Stimulated activated CD8-positive, alpha-beta memory T cell treated with anti-CD3 and anti-CD28 coated beads, Interleukin-2, amount 100 ng/mL, for 48 hours (primary cell): ENCODE data around the gene C21orf58.
"Not testable (repeated sequence)": the region's sequence is repeated elsewhere in the genome, so short reads cannot be mapped to it uniquely, and the experiment has no call there.

Experiments
- DNase-seq, 2 donors: peaks; one replicate each; pipeline ENCODE4 v3.0.0-alpha.2; 2020; ENCODE audit warnings: low read depth in 2 of 2

C21orf58 gene

GRCh38 chr21:46323710-46324389, at the start of gene C21orf58, which contains the start of gene PCNT:
Gene C21orf58 (minus strand): TSS chr21:46323870. CDS start chr21:46322738, 1,132 bp downstream.
Gene PCNT (plus strand): TSS chr21:46324156. CDS start chr21:46324229, 73 bp downstream.
- DNase-seq, result peak; percentile 94 to 95

- DNase-seq, result not testable (repeated sequence)
These were observed 49.3 kb upstream of the C21orf58 start for GRCh38 chr21:46372947-46373346.

DNA sequence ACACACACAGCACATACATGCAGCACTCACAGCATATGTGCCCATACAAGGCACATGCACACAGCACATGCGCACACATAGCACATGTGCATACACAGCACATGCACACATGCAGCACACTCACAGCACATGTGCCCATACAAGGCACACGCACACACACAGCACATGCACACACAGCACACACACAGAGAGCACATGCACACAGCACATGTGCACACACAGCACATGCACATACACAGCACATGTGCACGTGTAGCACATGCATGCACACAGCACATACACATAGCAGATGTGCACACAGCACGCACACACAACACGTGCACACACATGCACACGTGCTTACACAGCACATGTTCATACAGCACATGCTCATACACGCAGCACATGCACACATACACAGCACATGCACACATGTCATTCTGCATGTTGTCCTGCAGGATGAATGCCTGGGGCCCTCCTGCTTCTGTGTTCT, 48.4 kb upstream of the C21orf58 start:
- no peak for DNase-seq

DNA sequence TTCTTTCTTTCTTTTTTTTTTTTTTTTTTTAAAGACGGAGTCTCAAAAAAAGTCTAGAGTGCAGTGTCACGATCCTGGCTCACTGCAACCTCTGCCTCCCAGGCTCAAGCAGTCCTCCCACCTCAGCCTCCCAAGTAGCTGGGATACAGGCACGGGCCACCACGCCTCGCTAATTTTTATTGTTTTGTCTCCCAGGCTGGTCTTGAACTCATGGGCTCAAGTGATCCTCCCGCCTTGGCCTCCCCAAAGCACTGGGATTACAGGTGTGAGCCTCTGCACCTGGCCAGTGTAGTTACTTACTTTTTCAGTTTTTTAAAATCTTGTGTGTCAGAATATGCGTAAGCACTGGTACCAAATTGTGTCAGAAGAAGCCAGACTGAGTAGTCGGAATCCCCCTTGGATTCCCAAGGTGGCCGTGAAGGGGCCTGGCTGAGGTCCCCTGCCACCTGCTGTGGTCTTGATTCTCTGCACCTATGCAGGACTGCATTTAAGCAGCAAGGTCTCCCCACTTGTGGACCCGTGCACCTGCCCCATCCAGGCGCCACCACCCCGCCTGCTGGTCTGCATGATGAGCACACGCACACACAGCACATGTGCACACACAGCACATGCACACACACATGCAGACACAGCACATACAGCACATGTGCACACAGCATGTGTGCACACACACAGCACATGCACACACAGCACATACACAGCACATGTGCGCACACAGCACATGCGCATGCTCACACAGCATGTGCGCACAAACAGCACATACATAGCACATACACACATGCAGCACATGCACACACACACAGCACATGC, 47.7 kb upstream of the C21orf58 start:
- no peak for DNase-seq

- DNase-seq, result no peak
These were observed 46.0 kb upstream of the C21orf58 start for GRCh38 chr21:46369520-46370235.

- peak; percentile 10 to 23 for DNase-seq
These were observed 45.0 kb upstream of the C21orf58 start for GRCh38 chr21:46368533-46369285.

DNA sequence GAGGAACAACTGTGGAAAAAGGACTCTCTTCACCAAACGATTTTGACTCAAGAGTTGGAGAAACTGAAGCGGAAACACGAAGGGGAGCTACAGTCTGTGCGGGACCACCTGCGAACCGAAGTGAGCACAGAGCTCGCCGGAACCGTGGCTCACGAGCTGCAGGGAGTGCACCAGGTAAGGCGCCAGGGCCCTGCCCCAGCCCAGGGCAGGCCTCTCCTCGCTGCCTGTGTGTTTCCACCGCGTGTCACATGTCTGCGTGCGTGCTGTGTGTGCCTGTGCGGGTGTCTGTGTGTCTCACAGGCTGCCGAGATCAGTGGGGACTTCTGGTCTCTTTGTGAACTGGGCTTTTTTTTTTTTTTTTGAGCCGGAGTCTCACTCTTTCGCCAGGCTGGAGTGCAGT, 43.3 kb upstream of the C21orf58 start:
- no peak for DNase-seq

- no peak for DNase-seq
These were observed 42.9 kb upstream of the C21orf58 start for GRCh38 chr21:46366561-46366960.

DNA sequence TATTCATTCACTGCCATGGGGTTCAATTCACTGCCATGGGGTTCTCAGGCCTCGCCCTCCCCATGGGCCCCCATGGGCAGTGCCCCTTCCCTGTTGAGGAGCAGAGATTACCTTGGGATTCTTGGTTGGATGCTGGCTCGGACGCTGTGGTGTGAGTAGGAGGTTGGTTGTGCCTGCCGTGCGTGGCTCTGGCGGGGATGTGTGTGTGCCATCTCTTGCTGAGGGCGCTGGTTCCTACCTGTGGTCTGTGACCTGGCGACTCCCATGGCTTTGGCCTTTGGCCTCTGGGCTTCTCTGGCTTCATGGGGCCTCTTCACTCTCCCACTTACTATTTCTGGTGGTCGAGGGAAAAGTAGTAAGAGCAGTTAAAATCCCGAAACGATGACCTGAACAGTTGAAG, 42.4 kb upstream of the C21orf58 start:
- DNase-seq, result no peak

DNA sequence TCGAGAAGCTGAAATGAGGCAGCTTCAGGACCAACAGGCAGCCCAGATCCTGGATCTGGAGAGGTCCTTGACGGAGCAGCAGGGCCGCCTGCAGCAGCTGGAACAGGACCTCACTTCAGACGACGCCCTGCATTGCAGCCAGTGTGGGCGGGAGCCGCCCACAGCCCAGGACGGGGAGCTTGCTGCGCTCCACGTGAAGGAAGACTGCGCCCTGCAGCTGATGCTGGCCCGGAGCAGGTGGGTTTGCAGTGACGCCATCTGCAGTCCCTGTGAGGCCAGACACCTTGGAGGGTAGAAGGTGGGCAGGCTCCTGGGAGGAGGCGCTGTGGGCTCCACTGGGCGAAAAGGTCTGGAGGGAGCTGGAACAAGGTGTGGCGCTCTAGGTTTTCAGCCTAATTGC, 40.0 kb upstream of the C21orf58 start:
- no peak for DNase-seq

- no peak for DNase-seq
These were observed 39.3 kb upstream of the C21orf58 start for GRCh38 chr21:46362946-46363345.

GRCh38 chr21:46361935-46362334, 38.3 kb upstream of the C21orf58 start:
- no peak for DNase-seq

- DNase-seq, result no peak
These were observed 37.5 kb upstream of the C21orf58 start for GRCh38 chr21:46361176-46361575.

GRCh38 chr21:46357684-46358425, 34.2 kb upstream of the C21orf58 start:
- no peak for DNase-seq

DNA sequence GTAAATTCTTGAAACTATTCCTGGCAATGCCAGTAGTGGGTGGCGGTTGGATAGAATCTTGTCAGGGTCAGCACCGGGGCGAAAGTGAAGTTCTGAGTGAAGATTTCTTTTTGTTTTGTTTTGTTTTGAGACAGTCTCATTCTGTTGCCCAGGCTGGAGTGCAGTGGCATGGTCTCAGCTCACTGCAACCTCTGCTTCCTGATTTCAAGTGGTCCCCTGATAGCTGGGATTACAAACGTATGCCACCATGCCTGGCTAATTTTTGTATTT, 33.6 kb upstream of the C21orf58 start:
- no peak for DNase-seq

DNA sequence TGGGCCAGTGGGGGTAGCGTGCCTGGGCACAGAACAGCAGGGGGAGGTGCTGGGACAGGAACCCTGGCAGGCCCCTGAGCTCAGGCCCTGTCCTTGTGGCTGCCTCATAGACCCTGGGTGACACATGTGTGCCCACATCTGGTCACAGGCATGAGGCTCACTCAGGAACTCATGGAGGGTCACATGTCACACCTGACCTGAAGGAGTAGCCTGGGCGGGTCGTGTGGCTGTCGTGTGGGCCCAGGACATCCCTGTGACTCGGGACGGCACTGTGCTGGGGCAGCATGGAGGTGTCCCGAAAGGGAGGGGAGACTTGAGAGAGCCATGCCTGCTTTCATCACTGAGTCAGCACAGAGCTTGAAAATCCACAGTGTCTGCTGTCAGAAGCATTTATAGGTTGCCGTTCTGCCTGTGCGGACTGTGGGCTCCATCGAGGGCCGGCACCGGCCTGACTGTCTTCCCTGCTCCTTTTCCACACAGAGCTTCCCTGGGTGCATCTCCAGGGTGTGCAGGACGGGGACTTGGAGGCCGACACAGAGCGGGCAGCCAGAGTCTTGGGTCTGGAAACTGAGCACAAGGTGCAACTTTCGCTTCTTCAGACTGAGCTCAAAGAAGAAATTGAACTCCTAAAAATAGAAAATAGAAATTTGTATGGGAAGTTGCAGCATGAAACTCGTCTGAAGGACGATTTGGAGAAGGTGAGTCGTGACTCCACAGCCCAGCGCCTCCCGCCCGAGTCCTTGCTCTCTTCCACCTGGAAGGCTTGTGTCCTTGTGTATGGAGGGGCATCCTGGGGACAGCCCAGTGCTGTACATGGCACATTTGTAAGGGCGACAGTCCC, 33.0 kb upstream of the C21orf58 start:
- DNase-seq, result no peak

DNA sequence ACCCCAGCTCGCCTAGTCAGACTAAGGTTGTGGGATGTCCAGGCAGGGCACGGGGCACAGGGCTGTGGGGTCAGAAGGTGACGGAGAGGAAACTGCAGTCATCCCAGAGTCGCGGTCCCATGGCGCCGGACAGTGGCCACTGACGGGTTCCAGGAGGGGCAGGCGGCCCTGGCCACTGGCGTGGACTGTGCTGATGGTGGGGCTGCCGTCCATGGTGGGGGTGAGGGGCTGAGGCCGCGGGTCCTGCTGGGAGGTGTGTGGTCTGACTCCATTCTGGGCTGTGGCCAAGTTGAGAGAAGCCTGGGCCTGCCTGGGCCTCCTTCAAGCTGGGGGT, 32.3 kb upstream of the C21orf58 start:
- no peak for DNase-seq

DNA sequence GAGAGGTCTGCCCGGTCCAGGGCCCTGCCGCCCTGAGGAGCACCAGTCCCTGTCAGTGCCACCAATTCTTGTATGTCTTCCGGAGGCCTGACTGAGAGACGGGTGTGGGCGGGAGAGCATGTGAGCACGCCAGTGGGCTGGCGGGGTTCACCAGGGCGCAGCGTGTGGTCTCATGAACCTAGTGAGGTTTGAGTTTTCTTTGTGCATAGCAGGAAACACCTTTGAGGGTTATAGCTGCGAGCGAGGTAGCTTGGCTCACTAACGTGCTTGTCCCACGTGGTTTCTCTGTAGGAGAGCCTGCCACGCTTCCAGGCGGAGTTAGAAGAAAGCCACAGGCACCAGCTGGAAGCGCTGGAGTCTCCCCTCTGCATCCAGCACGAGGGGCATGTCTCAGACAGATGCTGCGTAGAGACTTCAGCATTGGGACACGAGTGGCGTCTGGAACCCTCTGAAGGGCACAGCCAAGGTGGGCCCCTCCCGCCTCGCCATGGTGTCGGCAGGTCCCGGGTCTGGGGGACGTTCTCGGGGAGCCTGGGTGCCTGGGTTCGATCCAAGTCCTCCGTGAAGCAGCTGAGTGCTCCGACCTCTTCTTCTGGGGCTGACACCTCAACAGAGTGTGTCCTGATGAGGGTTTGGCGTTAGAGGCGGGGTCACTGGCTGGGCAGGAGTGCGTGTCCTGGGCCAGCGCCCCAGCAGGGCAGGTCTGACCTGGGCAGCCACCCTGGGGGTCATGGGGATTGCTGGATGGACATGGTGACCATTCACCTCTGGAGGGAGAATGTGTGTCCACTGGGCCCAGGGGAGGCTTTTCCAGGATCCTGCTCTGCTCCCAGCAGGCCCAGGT, 31.7 kb upstream of the C21orf58 start:
- DNase-seq, result no peak

DNA sequence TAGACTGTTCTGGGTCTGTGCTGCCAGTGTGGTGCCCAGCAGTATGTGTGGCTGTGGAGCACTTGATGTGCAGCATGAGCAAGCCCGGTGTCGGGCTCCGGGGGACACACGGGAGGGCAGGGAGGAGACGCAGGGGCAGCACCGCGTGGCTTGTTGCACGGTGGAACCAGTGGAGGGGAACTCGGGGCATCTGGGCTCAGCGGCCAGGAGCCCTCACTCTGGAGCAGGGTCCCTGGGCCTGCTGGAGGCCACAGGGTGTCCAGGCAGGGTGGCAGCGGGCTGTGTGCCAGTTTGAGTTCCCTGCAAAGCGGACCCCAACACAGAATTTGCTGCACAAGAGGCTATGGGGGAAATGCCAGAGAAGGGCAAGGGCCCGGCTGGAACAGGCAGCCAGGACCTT, 30.8 kb upstream of the C21orf58 start:
- DNase-seq, result no peak
